Measurements from ENCODE around the gene AKNAD1. TPM values are rescaled to one million over a fixed set of nuclear protein-coding genes. Genes with fewer than 3 reads are reported as not detected.

AKNAD1 gene
- total RNA-seq, 1 experiment from 2014 or later: 0.54 TPM

DNA sequence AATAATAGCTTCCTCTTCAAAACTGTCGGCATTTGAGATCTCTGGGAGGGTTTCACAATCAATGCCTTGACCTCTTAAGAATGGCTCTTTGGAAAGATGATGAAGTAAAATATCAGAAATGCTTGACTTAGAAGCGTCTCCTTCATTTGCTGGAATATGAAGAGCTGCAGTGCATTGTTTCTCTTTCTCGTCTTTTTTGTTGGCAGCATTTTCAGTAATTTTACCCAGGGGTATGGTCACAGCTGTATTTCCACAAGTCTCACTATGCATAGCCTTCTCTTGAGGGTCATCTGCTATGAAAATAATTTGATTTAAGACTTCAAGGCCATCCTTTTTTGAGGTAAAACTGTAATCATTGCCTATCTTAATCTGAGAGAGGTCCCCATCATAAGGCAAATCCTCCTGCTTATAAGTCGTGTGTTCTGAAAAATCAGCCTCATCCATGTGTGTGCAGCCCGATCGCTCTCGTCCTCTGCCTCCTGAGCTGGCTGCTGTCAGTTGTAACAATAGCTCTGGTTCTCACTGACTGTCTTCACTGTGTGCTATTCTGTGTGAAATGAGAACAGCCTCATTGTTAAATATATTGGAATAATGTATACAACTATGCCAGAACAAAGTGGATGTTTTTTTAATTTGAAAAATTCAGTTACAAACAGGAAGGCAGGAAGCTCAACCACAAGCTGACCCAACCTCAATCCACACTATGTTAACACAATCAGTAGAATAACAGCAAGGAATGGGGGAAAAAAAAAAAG, 4.5 kb downstream of the AKNAD1 start:
- ChIA-PET CTCF (interaction anchor here (0.5 kb wide), 1 partner anchor 24 kb away, joined by 3 read pairs; no protein-coding TSS in a partner anchor), POLR2A (ENCODE audit: low non-redundant PET) (no interaction called here)
- Histone ChIP-seq H3K27ac (ENCODE audit: low read depth, low read length, poor library complexity, severe bottlenecking) (no peak overlapping the region), H3K27me3 (replicated peaks; ENCODE audit: insufficient read depth, low read depth, low read length, poor library complexity) (no peaks in the 10 kb centered on the region), H3K4me3 (ENCODE audit: low read depth, low read length, poor library complexity, severe bottlenecking) (no peak overlapping the region), H3K36me3 (ENCODE audit: insufficient read depth, low read length, poor library complexity, severe bottlenecking) (no peaks in the 10 kb centered on the region), H3K9me3 (ENCODE audit: low read depth, low read length, poor library complexity, severe bottlenecking) (no peaks in the 10 kb centered on the region), H3K4me1 (ENCODE audit: insufficient read depth, low read length, poor library complexity, severe bottlenecking) (no peaks in the 10 kb centered on the region)
- DNase-seq (ENCODE audit: low spot score): no peak
- intact Hi-C loops (cut with micrococcal nuclease; ENCODE audit: unreplicated experiment): no loop called here
- TF ChIP-seq CTCF (conservative IDR thresholded peaks at IDR 0.05; ENCODE audit: low read depth, low read length): no peak
- TF ChIP-seq EZH2 (IDR thresholded peaks at IDR 0.05; ENCODE audit: borderline replicate concordance, low read depth, low read length, poor library complexity, severe bottlenecking): no peak
- no TSS peak for BruUV-seq (replicated peaks)

GRCh38 chr1:108851567-108851966, 5.3 kb downstream of the AKNAD1 start:
- Histone ChIP-seq H3K9me3 (ENCODE audit: low read depth, low read length, poor library complexity, severe bottlenecking) (no peaks in the 10 kb centered on the region), H3K4me3 (ENCODE audit: low read depth, low read length, poor library complexity, severe bottlenecking) (no peak overlapping the region), H3K4me1 (ENCODE audit: insufficient read depth, low read length, poor library complexity, severe bottlenecking) (no peaks in the 10 kb centered on the region), H3K27me3 (replicated peaks; ENCODE audit: insufficient read depth, low read depth, low read length, poor library complexity) (no peaks in the 10 kb centered on the region), H3K27ac (ENCODE audit: low read depth, low read length, poor library complexity, severe bottlenecking) (no peak overlapping the region), H3K36me3 (ENCODE audit: insufficient read depth, low read length, poor library complexity, severe bottlenecking) (no peaks in the 10 kb centered on the region)
- ChIA-PET CTCF (no interaction called here), POLR2A (ENCODE audit: low non-redundant PET) (no interaction called here)
- no peak for DNase-seq (ENCODE audit: low spot score)
- TF ChIP-seq CTCF (conservative IDR thresholded peaks at IDR 0.05; ENCODE audit: low read depth, low read length): no peak
- TF ChIP-seq EZH2 (IDR thresholded peaks at IDR 0.05; ENCODE audit: borderline replicate concordance, low read depth, low read length, poor library complexity, severe bottlenecking): no peak
- BruUV-seq (replicated peaks): no TSS peak
- intact Hi-C loops (cut with micrococcal nuclease; ENCODE audit: unreplicated experiment): no loop called here

GRCh38 chr1:108850929-108851328, 6.0 kb downstream of the AKNAD1 start:
- no TSS peak for BruUV-seq (replicated peaks)
- Histone ChIP-seq H3K36me3 (ENCODE audit: insufficient read depth, low read length, poor library complexity, severe bottlenecking) (no peaks in the 10 kb centered on the region), H3K27ac (ENCODE audit: low read depth, low read length, poor library complexity, severe bottlenecking) (no peak overlapping the region), H3K4me3 (ENCODE audit: low read depth, low read length, poor library complexity, severe bottlenecking) (no peak overlapping the region), H3K27me3 (replicated peaks; ENCODE audit: insufficient read depth, low read depth, low read length, poor library complexity) (no peaks in the 10 kb centered on the region), H3K4me1 (ENCODE audit: insufficient read depth, low read length, poor library complexity, severe bottlenecking) (no peaks in the 10 kb centered on the region), H3K9me3 (ENCODE audit: low read depth, low read length, poor library complexity, severe bottlenecking) (no peaks in the 10 kb centered on the region)
- intact Hi-C loops (cut with micrococcal nuclease; ENCODE audit: unreplicated experiment): no loop called here
- ChIA-PET CTCF (no interaction called here), POLR2A (ENCODE audit: low non-redundant PET) (no interaction called here)
- no peak for DNase-seq (ENCODE audit: low spot score)
- TF ChIP-seq CTCF (conservative IDR thresholded peaks at IDR 0.05; ENCODE audit: low read depth, low read length) (no peak), EZH2 (IDR thresholded peaks at IDR 0.05; ENCODE audit: borderline replicate concordance, low read depth, low read length, poor library complexity, severe bottlenecking) (no peak)
